ENCODE measurements around the gene TAF5L. TPM values are rescaled to one million over a fixed set of nuclear protein-coding genes. Genes with fewer than 3 reads are reported as not detected.

The TAF5L gene
- total RNA-seq, 1 donor from 2014 or later, result 8.5 TPM

- Histone ChIP-seq H3K36me3 (no peaks in the 10 kb centered on the region), H2AFZ (replicated peaks) (no peak overlapping the region), H3K9ac (no peak overlapping the region), H3F3A (ENCODE audit: low read depth) (peaks cover 25% of the 10 kb centered on the region), H3K4me2 (no peak overlapping the region), H3K9me3 (ENCODE audit: low read depth) (no peaks in the 10 kb centered on the region), H3K4me1 (peaks cover 12% of the 10 kb centered on the region), H3K27ac (no peak overlapping the region), H3K27me3 (peaks cover 10% of the 10 kb centered on the region), H3K79me2 (ENCODE audit: low read depth) (no peaks in the 10 kb centered on the region), H3K4me3 (no peak overlapping the region), H4K20me1 (ENCODE audit: low read depth) (peaks cover 6% of the 10 kb centered on the region)
- TF ChIP-seq EZH2phosphoT487 (IDR thresholded peaks at IDR 0.05), result no peak
- TF ChIP-seq, protein P1, sequence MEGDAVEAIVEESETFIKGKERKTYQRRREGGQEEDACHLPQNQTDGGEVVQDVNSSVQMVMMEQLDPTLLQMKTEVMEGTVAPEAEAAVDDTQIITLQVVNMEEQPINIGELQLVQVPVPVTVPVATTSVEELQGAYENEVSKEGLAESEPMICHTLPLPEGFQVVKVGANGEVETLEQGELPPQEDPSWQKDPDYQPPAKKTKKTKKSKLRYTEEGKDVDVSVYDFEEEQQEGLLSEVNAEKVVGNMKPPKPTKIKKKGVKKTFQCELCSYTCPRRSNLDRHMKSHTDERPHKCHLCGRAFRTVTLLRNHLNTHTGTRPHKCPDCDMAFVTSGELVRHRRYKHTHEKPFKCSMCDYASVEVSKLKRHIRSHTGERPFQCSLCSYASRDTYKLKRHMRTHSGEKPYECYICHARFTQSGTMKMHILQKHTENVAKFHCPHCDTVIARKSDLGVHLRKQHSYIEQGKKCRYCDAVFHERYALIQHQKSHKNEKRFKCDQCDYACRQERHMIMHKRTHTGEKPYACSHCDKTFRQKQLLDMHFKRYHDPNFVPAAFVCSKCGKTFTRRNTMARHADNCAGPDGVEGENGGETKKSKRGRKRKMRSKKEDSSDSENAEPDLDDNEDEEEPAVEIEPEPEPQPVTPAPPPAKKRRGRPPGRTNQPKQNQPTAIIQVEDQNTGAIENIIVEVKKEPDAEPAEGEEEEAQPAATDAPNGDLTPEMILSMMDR (IDR thresholded peaks at IDR 0.05), result no peak
- no peak for TF ChIP-seq EZH2 (IDR thresholded peaks at IDR 0.05)
- Mint-ChIP-seq H3K27ac (no peak overlapping the region), H3K9me3 (no peaks in the 10 kb centered on the region), H3K4me1 (peaks cover 8% of the 10 kb centered on the region), H3K36me3 (no peaks in the 10 kb centered on the region), H3K27me3 (ENCODE audit: insufficient read depth, low read depth) (peaks cover 2% of the 10 kb centered on the region), H3K4me3 (no peak overlapping the region)
- no peak for DNase-seq (ENCODE audit: low spot score)
Measured at GRCh38 chr1:229567109-229567868, 58.6 kb downstream of the TAF5L start.

- peak overlapping the region; percentile 70 for H3K4me2 ChIP-seq
- H2AFZ ChIP-seq (replicated peaks), result no peak overlapping the region
- H3K9me3 ChIP-seq (ENCODE audit: low read depth), result no peaks in the 10 kb centered on the region
- H3K4me3 Mint-ChIP-seq, result no peak overlapping the region
- H3K4me1 ChIP-seq, result peaks cover 12% of the 10 kb centered on the region
- no peak overlapping the region for H3K4me3 ChIP-seq
- H3K27me3 ChIP-seq, result peaks cover 35% of the 10 kb centered on the region
- H3K36me3 ChIP-seq, result no peaks in the 10 kb centered on the region
- no peak overlapping the region for H3K27ac ChIP-seq
- TF ChIP-seq, protein P1 (IDR thresholded peaks at IDR 0.05), result no peak
- TF ChIP-seq EZH2phosphoT487 (IDR thresholded peaks at IDR 0.05) (no peak), EZH2 (IDR thresholded peaks at IDR 0.05) (no peak)
- H3F3A ChIP-seq (ENCODE audit: low read depth), result peaks cover 29% of the 10 kb centered on the region
- no peaks in the 10 kb centered on the region for H3K36me3 Mint-ChIP-seq
- H3K9me3 Mint-ChIP-seq, result no peaks in the 10 kb centered on the region
- no peaks in the 10 kb centered on the region for H3K79me2 ChIP-seq (ENCODE audit: low read depth)
- H3K27me3 Mint-ChIP-seq (ENCODE audit: insufficient read depth, low read depth), result peaks cover 5% of the 10 kb centered on the region
- no peak for DNase-seq (ENCODE audit: low spot score)
- no peak overlapping the region for H3K27ac Mint-ChIP-seq
- no peak overlapping the region for H3K9ac ChIP-seq
- peaks cover 6% of the 10 kb centered on the region for H4K20me1 ChIP-seq (ENCODE audit: low read depth)
- peaks cover 19% of the 10 kb centered on the region for H3K4me1 Mint-ChIP-seq
Measured at GRCh38 chr1:229563701-229564100, 62.2 kb downstream of the TAF5L start.

DNA sequence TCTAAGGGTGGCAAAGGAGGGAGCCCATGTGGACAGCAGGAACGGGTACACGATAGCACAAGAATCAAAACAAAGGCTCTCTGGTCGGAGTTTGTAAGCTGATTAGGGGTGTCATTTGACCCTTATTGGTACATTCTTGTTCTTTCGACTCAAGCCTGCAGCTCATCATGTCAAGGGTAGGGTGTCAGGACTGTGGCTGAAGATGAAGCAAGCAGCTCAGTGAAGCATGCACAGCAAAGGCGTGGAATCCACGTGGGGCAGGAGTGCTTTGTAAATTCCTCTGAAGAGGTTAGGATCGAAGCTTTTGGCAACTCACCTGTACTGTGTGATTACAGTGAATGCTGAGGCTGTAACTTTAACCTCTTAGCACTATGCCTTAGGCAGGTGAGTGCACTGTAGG is 62.7 kb downstream of the TAF5L start:
- Mint-ChIP-seq H3K27me3 (ENCODE audit: insufficient read depth, low read depth) (peaks cover 5% of the 10 kb centered on the region), H3K4me3 (no peak overlapping the region), H3K36me3 (no peaks in the 10 kb centered on the region), H3K9me3 (no peaks in the 10 kb centered on the region), H3K4me1 (peaks cover 19% of the 10 kb centered on the region), H3K27ac (no peak overlapping the region)
- no peaks in the 10 kb centered on the region for H3K9me3 ChIP-seq (ENCODE audit: low read depth)
- H3K36me3 ChIP-seq, result no peaks in the 10 kb centered on the region
- H3K27ac ChIP-seq, result no peak overlapping the region
- peaks cover 29% of the 10 kb centered on the region for H3F3A ChIP-seq (ENCODE audit: low read depth)
- peak overlapping the region; percentile 70 for H3K4me2 ChIP-seq
- H3K4me1 ChIP-seq, result peaks cover 12% of the 10 kb centered on the region
- H3K9ac ChIP-seq, result no peak overlapping the region
- no peak overlapping the region for H2AFZ ChIP-seq (replicated peaks)
- no peaks in the 10 kb centered on the region for H3K79me2 ChIP-seq (ENCODE audit: low read depth)
- peaks cover 35% of the 10 kb centered on the region for H3K27me3 ChIP-seq
- H3K4me3 ChIP-seq, result no peak overlapping the region
- H4K20me1 ChIP-seq (ENCODE audit: low read depth), result peaks cover 6% of the 10 kb centered on the region
- peak; percentile 69 for DNase-seq (ENCODE audit: low spot score)
- TF ChIP-seq, protein P1 (IDR thresholded peaks at IDR 0.05), result no peak
- TF ChIP-seq EZH2phosphoT487 (IDR thresholded peaks at IDR 0.05), result no peak
- TF ChIP-seq EZH2 (IDR thresholded peaks at IDR 0.05), result no peak
